Measurements from ENCODE around the gene FRMD4A. TPM values are rescaled to one million over a fixed set of nuclear protein-coding genes. Genes with fewer than 3 reads are reported as not detected.

Gene FRMD4A
- total and polyA plus RNA-seq, 2 experiments from 2014 or later, result 11.9 to 17.5 TPM

GRCh38 chr10:13612654-13613373 lies 717.9 kb downstream of the FRMD4A start:
- Histone ChIP-seq H3K79me2 (ENCODE audit: insufficient read depth) (no peaks in the 10 kb centered on the region), H3K9ac (no peak overlapping the region), H3K9me2 (ENCODE audit: insufficient read depth) (no peaks in the 10 kb centered on the region), H3F3A (ENCODE audit: insufficient read depth) (no peaks in the 10 kb centered on the region), H2AFZ (no peak overlapping the region), H3K4me1 (ENCODE audit: insufficient read depth) (no peaks in the 10 kb centered on the region), H3K36me3 (ENCODE audit: low read depth) (peaks cover 42% of the 10 kb centered on the region), H3K4me2 (ENCODE audit: unreplicated experiment) (no peak overlapping the region), H3K27ac (no peak overlapping the region), H3K4me3 (no peak overlapping the region), H3K9me3 (ENCODE audit: low read depth) (no peaks in the 10 kb centered on the region), H3K27me3 (replicated peaks; ENCODE audit: insufficient read depth) (no peaks in the 10 kb centered on the region), H4K20me1 (ENCODE audit: insufficient read depth) (no peaks in the 10 kb centered on the region)
- 97 to 99% methylated on average over 3 of the region's 3 CpGs for WGBS, 2 experiments (ENCODE audit: low coverage in 1 of 2, low lambda C conversion rate in 2 of 2, missing lambda C conversion rate in 2 of 2)
- in situ Hi-C loops (cut with MboI), result no loop called here
- TF ChIP-seq EZH2phosphoT487 (IDR thresholded peaks at IDR 0.05; ENCODE audit: insufficient read depth, low read depth) (no peak), EZH2 (IDR thresholded peaks at IDR 0.05; ENCODE audit: insufficient read depth, poor library complexity, severe bottlenecking) (no peak)
- no peak for DNase-seq

GRCh38 chr10:13608246-13608853 lies 722.4 kb downstream of the FRMD4A start:
- H3K9ac ChIP-seq, result no peak overlapping the region
- H3K4me2 ChIP-seq (ENCODE audit: unreplicated experiment), result no peak overlapping the region
- H3K4me3 ChIP-seq, result no peak overlapping the region
- in situ Hi-C loops (cut with MboI), result no loop called here
- TF ChIP-seq EZH2 (IDR thresholded peaks at IDR 0.05; ENCODE audit: insufficient read depth, poor library complexity, severe bottlenecking), result no peak
- H3K27ac ChIP-seq, result no peak overlapping the region
- no peaks in the 10 kb centered on the region for H3K27me3 ChIP-seq (replicated peaks; ENCODE audit: insufficient read depth)
- H3K9me3 ChIP-seq (ENCODE audit: low read depth), result no peaks in the 10 kb centered on the region
- H3K36me3 ChIP-seq (ENCODE audit: low read depth), result peaks cover 40% of the 10 kb centered on the region
- H3K9me2 ChIP-seq (ENCODE audit: insufficient read depth), result no peaks in the 10 kb centered on the region
- DNase-seq, result no peak
- no peaks in the 10 kb centered on the region for H3K4me1 ChIP-seq (ENCODE audit: insufficient read depth)
- no peaks in the 10 kb centered on the region for H4K20me1 ChIP-seq (ENCODE audit: insufficient read depth)
- no peak overlapping the region for H2AFZ ChIP-seq
- 91% methylated on average over 8 of the region's 8 CpGs for WGBS, 2 experiments (ENCODE audit: low coverage in 1 of 2, low lambda C conversion rate in 2 of 2, missing lambda C conversion rate in 2 of 2)
- no peaks in the 10 kb centered on the region for H3F3A ChIP-seq (ENCODE audit: insufficient read depth)
- H3K79me2 ChIP-seq (ENCODE audit: insufficient read depth), result no peaks in the 10 kb centered on the region

DNA sequence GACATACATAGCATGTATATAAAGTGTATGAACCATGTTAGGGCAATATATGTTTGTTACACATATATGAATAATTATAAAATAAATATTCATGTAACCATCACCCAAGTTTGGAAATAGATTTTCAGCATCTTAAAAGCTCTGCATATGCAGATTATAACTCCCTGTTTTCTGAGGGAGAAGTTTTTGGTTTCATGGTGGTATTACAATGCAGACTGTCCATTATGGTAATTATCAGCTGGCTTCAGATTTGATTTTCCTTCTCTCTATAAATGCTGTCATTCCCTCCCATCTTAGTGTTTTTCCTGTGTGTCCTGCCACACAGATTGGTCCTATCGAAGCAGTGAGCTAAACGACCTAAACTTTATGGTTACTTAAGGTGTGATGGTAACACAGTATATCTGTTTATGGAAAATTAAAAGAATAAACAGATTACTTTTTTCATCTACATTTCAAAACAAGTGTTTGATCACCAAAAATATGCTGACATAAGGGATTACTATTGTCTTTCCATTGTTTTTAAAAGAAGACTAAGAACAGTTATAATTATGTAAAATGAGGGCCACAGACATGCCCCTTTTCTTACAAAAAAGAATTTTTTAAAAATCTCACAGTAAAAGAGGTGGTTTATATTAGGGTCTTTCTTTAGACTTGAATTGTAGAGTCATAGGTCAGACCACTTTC lies 726.2 kb downstream of the FRMD4A start:
- Histone ChIP-seq H3K27me3 (replicated peaks; ENCODE audit: insufficient read depth) (no peaks in the 10 kb centered on the region), H4K20me1 (ENCODE audit: insufficient read depth) (no peaks in the 10 kb centered on the region), H3K27ac (no peak overlapping the region), H3K9ac (no peak overlapping the region), H2AFZ (no peak overlapping the region), H3F3A (ENCODE audit: insufficient read depth) (no peaks in the 10 kb centered on the region), H3K79me2 (ENCODE audit: insufficient read depth) (no peaks in the 10 kb centered on the region), H3K4me3 (no peak overlapping the region), H3K36me3 (ENCODE audit: low read depth) (peaks cover 25% of the 10 kb centered on the region), H3K4me2 (ENCODE audit: unreplicated experiment) (no peak overlapping the region), H3K4me1 (ENCODE audit: insufficient read depth) (peaks cover 8% of the 10 kb centered on the region), H3K9me3 (ENCODE audit: low read depth) (no peaks in the 10 kb centered on the region), H3K9me2 (ENCODE audit: insufficient read depth) (no peaks in the 10 kb centered on the region)
- in situ Hi-C loops (cut with MboI), result no loop called here
- no peak for DNase-seq
- 97 to 99% methylated on average over 2 of the region's 2 CpGs for WGBS, 2 experiments (ENCODE audit: low coverage in 1 of 2, low lambda C conversion rate in 2 of 2, missing lambda C conversion rate in 2 of 2)
- TF ChIP-seq EZH2phosphoT487 (IDR thresholded peaks at IDR 0.05; ENCODE audit: insufficient read depth, low read depth), result no peak
- TF ChIP-seq EZH2 (IDR thresholded peaks at IDR 0.05; ENCODE audit: insufficient read depth, poor library complexity, severe bottlenecking), result no peak

GRCh38 chr10:13597909-13598308 lies 732.8 kb downstream of the FRMD4A start:
- in situ Hi-C loops (cut with MboI), result no loop called here
- H3K4me1 ChIP-seq (ENCODE audit: insufficient read depth), result peaks cover 14% of the 10 kb centered on the region
- WGBS, 2 experiments (ENCODE audit: low coverage in 1 of 2, low lambda C conversion rate in 2 of 2, missing lambda C conversion rate in 2 of 2), result 81 to 85% methylated on average over 5 of the region's 5 CpGs

More at GRCh38 chr10:13597909-13598308, 732.8 kb downstream of the FRMD4A start:
- peaks cover 5% of the 10 kb centered on the region; the same call in 1 of the 2 replicates for H3F3A ChIP-seq (ENCODE audit: insufficient read depth)
- H3K9ac ChIP-seq, result no peak overlapping the region
- H3K27ac ChIP-seq, result no peak overlapping the region
- no peak overlapping the region for H3K4me3 ChIP-seq
- peaks cover 16% of the 10 kb centered on the region for H3K36me3 ChIP-seq (ENCODE audit: low read depth)
- no peak overlapping the region for H3K4me2 ChIP-seq (ENCODE audit: unreplicated experiment)
- H3K9me2 ChIP-seq (ENCODE audit: insufficient read depth), result no peaks in the 10 kb centered on the region
- TF ChIP-seq EZH2phosphoT487 (IDR thresholded peaks at IDR 0.05; ENCODE audit: insufficient read depth, low read depth), result no peak
- TF ChIP-seq EZH2 (IDR thresholded peaks at IDR 0.05; ENCODE audit: insufficient read depth, poor library complexity, severe bottlenecking), result no peak
- H4K20me1 ChIP-seq (ENCODE audit: insufficient read depth), result no peaks in the 10 kb centered on the region
- no peaks in the 10 kb centered on the region for H3K9me3 ChIP-seq (ENCODE audit: low read depth)
- H3K27me3 ChIP-seq (replicated peaks; ENCODE audit: insufficient read depth), result no peaks in the 10 kb centered on the region
- DNase-seq, result no peak
- H3K79me2 ChIP-seq (ENCODE audit: insufficient read depth), result peaks cover 49% of the 10 kb centered on the region
- H2AFZ ChIP-seq, result no peak overlapping the region
